Astrocyte of the cerebellum (primary cell): Measurements from ENCODE around the gene TRIM9.

Source experiments
- DNase-seq: peaks from one replicate; pipeline ENCODE4 v3.0.0-alpha.2; 2011; ENCODE audit warnings: low read depth
- H3K4me3 ChIP-seq: 2 replicates; pipeline ENCODE4 v1.5.1; 2011; ENCODE audit warnings: mild to moderate bottlenecking, low read depth, low read length, moderate library complexity
- CTCF ChIP-seq: IDR thresholded peaks from 2 replicates; pipeline ENCODE4 v1.5.1; 2012; ENCODE audit warnings: low read length, low read depth, moderate library complexity, mild to moderate bottlenecking; ENCODE audit errors: missing control alignments
- in situ Hi-C: cut with HindIII; loops from 2 replicates; pipeline ENCODE4 v1.10.0; 2017; ENCODE audit warnings: low sequenced_read_pairs

Gene TRIM9

GRCh38 chr14:51094901-51095853, at the start of gene TRIM9:
Gene TRIM9 (minus strand): TSS chr14:51095105. CDS start chr14:51094939, 166 bp downstream.
- peak within 1 kb of the TSS; percentile 61 for H3K4me3 ChIP-seq
- in situ Hi-C loops: no loop called here
- peak; percentile 92 for DNase-seq
- TF ChIP-seq CTCF: no peak

GRCh38 chr14:51140856-51141255, 46.0 kb upstream of the TRIM9 start:
- no peak for DNase-seq
- no peak overlapping the region for H3K4me3 ChIP-seq
- no peak for TF ChIP-seq CTCF
- in situ Hi-C loops: no loop called here

GRCh38 chr14:51140338-51140737, 45.4 kb upstream of the TRIM9 start:
- TF ChIP-seq CTCF: no peak
- H3K4me3 ChIP-seq: no peak overlapping the region
- DNase-seq: no peak
- in situ Hi-C loops: no loop called here

- no peak for DNase-seq
Observed at GRCh38 chr14:51139121-51139681, 44.3 kb upstream of the TRIM9 start.

GRCh38 chr14:51138404-51139103, 43.6 kb upstream of the TRIM9 start:
- in situ Hi-C loops: no loop called here
- no peak overlapping the region for H3K4me3 ChIP-seq
- TF ChIP-seq CTCF: no peak
- DNase-seq: no peak

More at GRCh38 chr14:51139121-51139681, 44.3 kb upstream of the TRIM9 start:
- in situ Hi-C loops: no loop called here
- no peak overlapping the region for H3K4me3 ChIP-seq
- no peak for TF ChIP-seq CTCF

GRCh38 chr14:51131516-51131915, 36.6 kb upstream of the TRIM9 start:
- in situ Hi-C loops: no loop called here
- no peak for DNase-seq
- H3K4me3 ChIP-seq: no peak overlapping the region
- TF ChIP-seq CTCF: no peak
